GM12864 (cell line): ENCODE results near the gene RHOU.

ENCODE experiments used
- DNase-seq: peaks from one replicate; pipeline ENCODE4 v3.0.0-alpha.2; 2011; ENCODE audit warnings: low read depth
- H3K4me3 ChIP-seq: 2 replicates; pipeline ENCODE4 v1.5.1; 2011; ENCODE audit warnings: mild to moderate bottlenecking, low read depth, low read length, control low read depth
- CTCF ChIP-seq: IDR thresholded peaks from 2 replicates; pipeline ENCODE4 v1.5.1; 2011; ENCODE audit warnings: low read depth, mild to moderate bottlenecking, moderate library complexity, low read length, control low read depth, inconsistent platforms; ENCODE audit errors: missing control alignments

The RHOU gene

GRCh38 chr1:228778026-228778425 is 42.7 kb downstream of the RHOU start:
- no peak for DNase-seq
- TF ChIP-seq CTCF = no peak
- H3K4me3 ChIP-seq = no peak overlapping the region

- no peak for DNase-seq
- H3K4me3 ChIP-seq = no peak overlapping the region
- TF ChIP-seq CTCF = no peak
Measured at GRCh38 chr1:228778466-228778865, 43.2 kb downstream of the RHOU start.

- no peak for TF ChIP-seq CTCF
- DNase-seq = no peak
- no peak overlapping the region for H3K4me3 ChIP-seq
Measured at GRCh38 chr1:228778961-228779360, 43.7 kb downstream of the RHOU start.

- DNase-seq = no peak
Measured at GRCh38 chr1:228781161-228781808, 46.0 kb downstream of the RHOU start.

GRCh38 chr1:228781809-228782661 is 46.8 kb downstream of the RHOU start:
- DNase-seq = no peak
- no peak overlapping the region for H3K4me3 ChIP-seq
- no peak for TF ChIP-seq CTCF

More at GRCh38 chr1:228781161-228781808, 46.0 kb downstream of the RHOU start:
- TF ChIP-seq CTCF = no peak
- no peak overlapping the region for H3K4me3 ChIP-seq

- TF ChIP-seq CTCF = no peak
- no peak for DNase-seq
Measured at GRCh38 chr1:228782662-228783417, 47.6 kb downstream of the RHOU start.

More at GRCh38 chr1:228782662-228783417, 47.6 kb downstream of the RHOU start:
- no peak overlapping the region for H3K4me3 ChIP-seq
